ENCODE data around the gene CLEC10A.

- TF ChIP-seq EZH2 (IDR thresholded peaks at IDR 0.05; ENCODE audit: low read length, unreplicated experiment) = no peak
- TF ChIP-seq, protein P1, sequence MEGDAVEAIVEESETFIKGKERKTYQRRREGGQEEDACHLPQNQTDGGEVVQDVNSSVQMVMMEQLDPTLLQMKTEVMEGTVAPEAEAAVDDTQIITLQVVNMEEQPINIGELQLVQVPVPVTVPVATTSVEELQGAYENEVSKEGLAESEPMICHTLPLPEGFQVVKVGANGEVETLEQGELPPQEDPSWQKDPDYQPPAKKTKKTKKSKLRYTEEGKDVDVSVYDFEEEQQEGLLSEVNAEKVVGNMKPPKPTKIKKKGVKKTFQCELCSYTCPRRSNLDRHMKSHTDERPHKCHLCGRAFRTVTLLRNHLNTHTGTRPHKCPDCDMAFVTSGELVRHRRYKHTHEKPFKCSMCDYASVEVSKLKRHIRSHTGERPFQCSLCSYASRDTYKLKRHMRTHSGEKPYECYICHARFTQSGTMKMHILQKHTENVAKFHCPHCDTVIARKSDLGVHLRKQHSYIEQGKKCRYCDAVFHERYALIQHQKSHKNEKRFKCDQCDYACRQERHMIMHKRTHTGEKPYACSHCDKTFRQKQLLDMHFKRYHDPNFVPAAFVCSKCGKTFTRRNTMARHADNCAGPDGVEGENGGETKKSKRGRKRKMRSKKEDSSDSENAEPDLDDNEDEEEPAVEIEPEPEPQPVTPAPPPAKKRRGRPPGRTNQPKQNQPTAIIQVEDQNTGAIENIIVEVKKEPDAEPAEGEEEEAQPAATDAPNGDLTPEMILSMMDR (conservative IDR thresholded peaks at IDR 0.05; ENCODE audit: low read depth, low read length) = no peak
- TF ChIP-seq EZH2phosphoT487 (IDR thresholded peaks at IDR 0.05; ENCODE audit: borderline replicate concordance, low read length) = no peak
Observed at GRCh38 chr17:7043182-7043496, 36.9 kb downstream of the CLEC10A start.

Measured in PC-3 (cell line).